DMS53 (cell line): ENCODE data around the gene GALNT13.
A peak's percentile ranks its signal among the peaks of the same experiment; 100 is the strongest.

ENCODE experiments used
- DNase-seq: peaks from one replicate; lab custom pipeline; 2025; lab: John Stamatoyannopoulos, UW

Gene GALNT13

DNA sequence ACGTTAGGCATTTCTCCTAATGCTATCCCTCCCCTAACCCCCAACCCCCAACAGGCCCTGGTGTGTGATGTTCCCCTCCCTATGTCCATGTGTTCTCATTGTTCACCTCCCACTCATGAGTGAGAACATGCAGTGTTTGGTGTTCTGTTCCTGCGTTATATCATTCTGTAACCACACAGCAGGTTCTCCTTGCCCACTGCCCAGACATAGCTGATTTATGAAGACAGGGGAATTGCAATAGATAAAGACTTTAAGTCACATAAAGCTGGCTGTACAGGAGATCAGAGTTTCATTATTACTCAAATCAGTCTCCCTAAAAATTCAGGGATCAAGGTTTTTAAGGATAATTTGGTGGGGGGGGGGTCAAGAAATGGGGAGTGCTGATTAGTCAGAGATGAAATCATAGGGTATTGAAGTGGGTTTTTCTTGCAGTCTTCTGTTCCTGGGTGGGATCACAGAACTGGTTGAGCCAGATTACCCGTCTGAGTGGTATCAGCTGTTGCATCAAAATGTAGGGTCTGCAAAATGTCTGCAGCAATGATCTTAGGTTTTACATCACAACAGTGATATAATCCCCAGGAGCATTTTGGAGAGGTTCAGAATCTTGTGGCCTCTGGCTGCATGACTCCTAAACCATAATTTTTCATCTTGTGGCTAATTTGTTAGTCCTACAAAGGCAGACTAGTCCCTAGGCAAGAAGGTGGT lies 434.7 kb downstream of the GALNT13 start:
- no peak for DNase-seq

DNA sequence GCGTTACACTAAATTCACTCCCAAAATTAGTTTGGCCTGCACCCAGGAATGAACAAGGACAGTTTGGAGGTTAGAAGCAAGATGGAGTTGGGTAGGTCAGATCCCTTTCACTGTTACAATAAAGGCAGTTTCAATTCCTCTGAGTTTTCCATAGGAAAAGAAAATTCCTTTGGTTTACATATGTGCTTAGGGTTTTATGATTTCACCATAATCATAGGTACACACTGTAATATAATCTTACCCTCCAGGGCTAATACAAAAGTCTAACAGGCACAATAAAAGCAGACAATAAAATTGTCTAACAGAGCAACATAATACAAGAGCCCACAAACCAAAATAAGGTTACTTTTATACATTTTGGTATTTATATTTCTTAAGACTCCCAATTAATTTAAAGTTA lies 435.3 kb downstream of the GALNT13 start:
- DNase-seq = no peak

DNA sequence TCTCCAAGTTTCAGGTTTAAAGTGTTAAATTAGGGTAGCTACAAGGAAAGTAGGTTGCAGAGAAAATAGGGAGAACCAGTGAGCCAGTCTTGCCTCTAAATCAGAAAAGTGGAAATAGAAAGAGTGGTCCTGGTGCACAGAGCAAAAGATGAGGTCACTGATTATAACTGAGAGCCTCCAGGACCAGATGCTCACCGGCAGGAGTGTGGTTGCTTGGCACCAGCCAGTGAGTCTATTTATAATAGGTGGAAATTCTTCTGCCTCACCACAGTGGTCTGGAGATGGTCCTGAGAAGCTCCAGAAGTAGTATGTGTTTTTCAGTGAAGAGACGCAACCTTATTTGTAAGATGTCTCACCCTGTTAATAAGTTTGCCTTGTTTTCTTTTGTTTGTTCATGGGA lies 452.9 kb downstream of the GALNT13 start:
- no peak for DNase-seq

DNA sequence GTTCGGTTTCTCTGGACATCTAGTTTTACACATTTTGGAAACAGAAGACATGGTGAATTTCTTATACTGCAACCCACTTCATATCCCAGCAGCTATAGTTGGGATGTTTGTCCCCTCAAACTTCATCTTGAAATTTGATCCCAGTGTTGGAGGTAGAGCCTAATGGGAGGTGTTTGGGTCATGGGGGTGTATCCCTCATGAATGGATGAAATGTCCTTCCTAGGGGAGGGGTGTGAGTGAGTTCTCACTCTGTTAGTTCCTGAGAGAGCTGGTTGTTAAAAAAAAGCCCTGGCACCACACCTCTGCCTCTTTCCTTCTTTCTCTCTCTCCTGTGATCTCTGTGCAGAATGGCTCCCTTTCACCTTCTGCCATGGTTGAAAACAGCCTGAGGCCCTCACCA lies 457.8 kb downstream of the GALNT13 start:
- DNase-seq = no peak

DNA sequence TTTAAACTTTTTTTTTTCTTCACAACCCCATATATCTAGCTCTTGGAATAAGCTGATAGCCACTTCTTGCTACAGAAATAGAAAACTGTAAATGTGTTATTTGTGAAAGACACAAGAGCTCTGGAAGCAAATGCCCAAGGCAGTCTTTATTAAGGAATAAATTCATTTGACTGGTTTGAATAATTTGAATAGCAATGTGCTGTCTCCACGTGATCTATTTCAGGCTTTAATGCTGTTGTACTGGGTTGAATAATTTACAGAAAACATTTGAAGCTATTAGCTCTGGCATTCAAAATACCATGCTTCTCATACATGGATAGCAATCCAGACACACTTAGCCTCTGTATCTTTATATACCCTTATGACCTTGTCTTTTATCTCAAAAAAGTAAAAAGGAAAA lies 460.1 kb downstream of the GALNT13 start:
- no peak for DNase-seq

DNA sequence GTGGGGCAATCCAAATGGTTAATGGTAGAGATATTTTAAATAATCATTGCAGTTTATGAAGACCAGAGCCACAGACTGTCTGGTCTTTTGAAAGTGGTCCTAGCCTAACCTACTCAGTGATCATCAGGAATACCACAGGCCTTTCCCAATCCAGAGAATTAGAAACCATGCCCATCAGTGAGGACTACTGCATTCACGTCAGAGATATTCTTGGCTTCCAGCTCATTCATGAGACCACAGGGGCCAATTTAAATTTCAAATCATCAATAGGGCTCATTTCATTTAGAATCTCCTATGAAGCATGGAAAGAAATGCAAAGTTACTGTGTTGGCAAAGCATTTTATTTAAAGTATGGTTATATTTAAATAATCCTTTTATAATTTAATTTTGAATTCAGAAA lies 464.5 kb downstream of the GALNT13 start:
- DNase-seq = no peak

DNA sequence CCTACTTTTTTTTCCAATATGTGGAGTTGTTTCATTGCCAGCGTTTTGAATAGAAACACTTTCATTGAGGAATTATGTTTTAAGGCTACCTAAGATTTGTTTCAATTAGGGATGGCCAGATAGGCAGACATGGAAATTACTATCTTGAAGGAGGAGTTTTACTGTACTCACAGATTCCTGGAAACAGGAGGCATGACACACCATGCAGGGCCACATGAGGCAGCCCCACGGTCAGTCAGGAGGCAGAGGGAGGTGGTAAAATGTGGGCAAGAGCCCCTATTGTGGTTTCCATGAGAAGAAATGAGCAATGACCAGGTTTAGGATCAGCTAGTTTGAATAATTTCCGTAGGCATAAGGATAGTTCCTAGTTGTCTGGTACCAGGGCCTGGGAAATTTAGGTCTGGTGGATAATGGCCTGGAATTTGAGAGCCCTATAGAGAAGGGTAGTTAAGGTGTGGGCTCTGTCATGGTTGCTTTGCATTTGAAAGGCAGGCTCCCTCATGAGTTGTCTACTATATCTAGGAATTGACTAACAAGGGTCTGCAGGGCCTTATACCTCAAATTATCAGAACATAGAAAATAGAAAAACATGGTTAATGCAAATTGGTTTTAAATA lies 466.7 kb downstream of the GALNT13 start:
- DNase-seq = no peak

DNA sequence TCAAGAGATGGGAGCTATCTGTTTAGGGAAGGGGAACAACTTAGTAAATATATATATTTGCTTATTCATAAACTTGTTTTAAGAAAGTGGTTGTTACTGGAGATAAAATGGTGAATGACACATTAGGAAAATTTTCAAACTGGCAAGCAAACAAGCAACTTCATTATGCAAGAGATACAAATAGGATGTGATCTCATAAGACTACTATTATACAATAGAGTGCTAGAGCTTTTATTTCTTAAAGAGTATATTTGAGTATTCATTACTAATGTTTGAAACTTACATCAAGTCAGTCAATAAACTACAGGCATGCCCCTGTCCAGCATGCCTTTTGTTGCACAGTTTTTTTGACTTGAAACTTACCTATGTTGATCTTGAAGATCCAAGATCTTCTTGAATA lies 471.6 kb downstream of the GALNT13 start:
- DNase-seq = no peak

DNA sequence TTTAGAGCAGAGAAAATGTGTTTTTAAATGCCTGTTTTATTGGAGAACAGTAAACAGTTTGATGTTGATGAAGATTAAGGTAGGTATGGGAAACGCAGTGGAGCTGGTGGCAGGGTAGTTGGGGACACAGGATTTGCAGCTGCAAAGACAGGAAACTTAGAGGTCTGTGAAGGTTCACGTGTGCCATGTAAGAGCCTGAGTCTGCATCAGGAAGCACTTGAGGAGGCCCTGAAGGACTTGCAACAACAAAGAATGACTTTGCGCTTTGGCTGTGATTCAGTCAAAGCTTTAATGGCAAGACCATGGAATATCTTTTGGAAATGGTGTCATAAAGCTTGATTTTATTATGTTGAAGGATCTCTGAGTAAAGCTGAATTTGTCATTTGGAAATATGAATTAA lies 479.2 kb downstream of the GALNT13 start:
- DNase-seq = peak; percentile 55

DNA sequence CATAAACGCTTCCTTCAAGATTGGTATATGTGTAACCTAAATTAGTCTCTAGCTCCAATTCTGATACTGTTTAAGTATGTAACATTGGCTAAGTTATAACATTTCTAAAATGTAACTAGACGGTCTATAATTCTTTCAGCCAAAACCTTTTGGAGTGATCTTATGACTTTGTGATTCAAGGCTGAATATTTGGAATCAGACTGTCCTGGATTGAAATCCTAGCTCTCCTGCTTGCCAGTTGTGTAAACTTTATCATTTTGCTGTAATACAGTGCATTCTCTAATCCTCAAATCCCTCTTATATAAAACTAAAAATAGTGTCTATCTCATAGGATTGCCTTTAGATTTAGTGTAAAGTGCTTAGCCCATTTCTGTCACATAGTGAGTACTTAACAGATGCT lies 489.6 kb downstream of the GALNT13 start:
- no peak for DNase-seq

DNA sequence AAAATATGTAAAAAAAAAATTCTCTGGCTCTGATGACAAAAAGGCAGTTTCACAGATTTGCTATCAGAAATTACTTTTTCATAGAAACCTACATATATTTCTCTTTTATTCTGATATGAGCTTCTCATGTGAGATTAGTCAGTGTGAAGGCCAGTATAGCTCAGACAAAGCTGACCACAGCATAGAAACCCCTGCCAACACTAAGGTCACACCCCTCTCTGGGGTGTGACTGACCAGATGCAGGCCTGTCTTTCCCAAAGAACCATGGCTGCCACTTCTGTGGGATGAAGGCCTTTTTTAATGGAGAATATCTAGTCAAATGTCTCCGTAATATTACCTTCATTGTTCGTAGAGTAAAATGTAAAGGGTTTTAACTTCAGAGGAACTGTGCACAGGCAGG lies 496.4 kb downstream of the GALNT13 start:
- no peak for DNase-seq

DNA sequence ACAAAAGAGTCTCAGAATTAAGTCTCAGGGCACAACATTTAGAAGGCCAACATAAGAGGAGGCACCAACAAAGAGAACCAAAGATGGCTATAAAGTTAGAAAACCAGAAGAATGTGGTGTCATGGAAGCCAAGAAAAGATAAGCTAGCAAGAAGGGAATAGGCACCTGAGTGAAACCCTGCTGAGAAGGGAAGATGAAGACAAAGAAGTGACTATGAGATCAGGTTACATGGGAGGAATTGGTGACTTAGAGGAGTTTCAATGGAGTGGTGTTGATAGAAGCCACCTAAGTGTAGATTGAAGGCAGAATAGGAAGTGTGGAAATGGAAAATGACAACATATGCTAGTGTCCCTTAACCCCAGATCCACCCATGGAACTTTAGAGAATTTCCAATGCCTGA lies 499.2 kb downstream of the GALNT13 start:
- no peak for DNase-seq

DNA sequence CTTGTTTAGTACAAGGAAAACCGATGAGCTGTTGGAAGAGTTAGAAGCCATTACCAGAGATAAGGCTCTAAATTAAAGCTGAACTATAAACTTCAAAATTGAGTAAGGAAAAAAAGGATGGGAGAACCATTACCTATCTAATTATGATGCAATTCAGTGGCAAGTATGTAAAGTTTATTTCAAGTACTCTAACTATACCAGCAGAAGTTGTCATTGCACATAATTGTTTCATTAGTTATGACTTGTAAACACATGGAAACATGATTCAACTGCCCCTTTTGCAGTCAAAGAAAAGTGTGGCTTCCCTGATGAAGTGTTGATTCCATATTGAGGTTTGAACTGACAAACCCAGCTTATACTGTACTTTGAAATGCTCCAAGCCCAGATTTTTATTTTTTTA lies 502.7 kb downstream of the GALNT13 start:
- DNase-seq = no peak

DNA sequence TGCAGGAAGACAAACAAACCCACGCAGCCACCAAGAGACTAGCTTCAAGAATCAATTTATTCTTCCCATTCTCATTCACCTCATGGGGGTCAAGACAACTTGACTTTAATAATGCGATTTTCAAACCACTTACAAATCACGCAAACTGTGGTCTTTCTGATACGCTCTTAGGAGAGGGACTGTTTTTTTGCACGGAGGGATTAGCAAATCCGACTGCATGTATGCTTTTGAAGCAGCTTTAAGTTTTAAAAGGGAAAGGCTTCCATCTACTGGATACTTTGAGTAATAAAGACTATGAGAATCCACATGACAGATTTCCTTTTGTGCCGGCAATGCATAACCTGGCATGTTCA lies 503.8 kb downstream of the GALNT13 start:
- peak; percentile 88 for DNase-seq

DNA sequence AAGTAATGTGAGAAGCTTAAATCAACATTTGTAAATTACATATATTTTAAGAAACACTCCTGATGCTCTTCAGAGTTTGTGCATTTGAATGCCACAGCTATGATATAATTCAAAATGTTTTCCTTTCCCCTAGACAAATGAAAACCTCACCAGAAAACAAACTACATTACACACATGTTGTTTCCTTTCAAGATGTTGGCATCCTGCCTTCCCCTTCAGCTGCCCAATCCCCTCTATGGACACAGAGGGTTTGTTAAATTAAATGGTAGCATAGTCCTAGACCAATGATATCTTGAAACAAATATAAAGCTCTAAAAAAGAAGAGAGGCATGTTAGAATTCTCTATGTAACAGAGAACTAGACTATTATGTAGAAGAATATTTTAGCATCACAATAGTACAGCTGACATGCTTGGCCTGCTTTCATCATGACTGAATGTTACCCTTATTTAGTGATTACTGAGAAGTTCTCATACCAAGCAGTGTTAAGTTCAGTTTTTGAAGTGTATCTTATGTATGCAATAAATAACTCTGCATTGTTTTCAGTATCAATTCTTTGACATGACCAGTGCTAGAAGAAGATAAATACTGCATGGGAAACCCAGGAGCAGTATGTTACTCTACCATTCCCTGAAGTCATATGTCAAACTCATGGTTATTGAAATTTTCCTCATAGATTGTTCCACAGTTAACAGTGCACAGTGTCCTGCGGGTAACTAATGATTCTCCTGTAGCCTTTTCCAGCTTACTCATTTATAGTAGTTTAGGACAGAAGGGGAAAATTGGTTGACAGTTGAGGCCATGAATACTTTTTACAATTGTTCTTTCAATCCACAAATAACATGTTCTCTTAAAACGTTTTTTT lies 510.4 kb downstream of the GALNT13 start:
- DNase-seq = no peak

DNA sequence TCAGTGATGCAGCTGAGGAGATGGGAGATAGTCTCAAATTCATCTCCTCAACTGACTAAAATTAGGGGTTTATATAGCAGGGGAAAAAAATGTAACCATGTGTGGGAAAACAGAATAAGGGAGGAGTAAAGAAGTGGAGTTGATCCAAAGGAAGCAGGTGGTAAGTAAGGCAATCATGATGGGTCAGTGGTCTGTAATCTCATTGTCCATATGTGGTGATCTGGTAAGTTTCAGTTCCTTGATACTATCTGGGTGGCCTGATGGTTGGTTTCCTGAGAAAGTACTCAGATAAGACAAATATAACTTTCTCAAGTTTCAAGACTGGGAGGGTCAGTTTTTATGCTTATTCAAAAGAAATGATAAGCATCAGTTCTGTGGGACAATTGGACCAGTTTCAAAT lies 514.5 kb downstream of the GALNT13 start:
- DNase-seq = no peak

DNA sequence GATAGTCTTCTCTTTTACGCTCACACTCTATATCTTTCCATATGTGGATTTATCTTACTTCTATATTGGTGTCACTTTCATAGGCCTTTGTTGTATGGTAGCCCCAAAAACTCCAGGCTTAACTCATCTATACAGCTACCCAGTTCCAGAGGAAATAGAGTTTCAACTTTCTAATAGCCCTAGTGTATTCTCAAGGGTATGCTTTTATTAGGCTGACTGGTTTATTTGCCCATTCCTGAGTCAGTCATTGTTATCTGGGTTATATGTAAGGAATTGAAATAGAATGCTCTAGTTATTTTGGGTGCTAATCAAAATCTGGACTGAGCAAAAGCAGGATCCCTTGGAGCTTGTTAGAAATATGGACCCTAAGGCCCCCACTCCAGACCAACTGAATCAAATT lies 519.3 kb downstream of the GALNT13 start:
- no peak for DNase-seq

DNA sequence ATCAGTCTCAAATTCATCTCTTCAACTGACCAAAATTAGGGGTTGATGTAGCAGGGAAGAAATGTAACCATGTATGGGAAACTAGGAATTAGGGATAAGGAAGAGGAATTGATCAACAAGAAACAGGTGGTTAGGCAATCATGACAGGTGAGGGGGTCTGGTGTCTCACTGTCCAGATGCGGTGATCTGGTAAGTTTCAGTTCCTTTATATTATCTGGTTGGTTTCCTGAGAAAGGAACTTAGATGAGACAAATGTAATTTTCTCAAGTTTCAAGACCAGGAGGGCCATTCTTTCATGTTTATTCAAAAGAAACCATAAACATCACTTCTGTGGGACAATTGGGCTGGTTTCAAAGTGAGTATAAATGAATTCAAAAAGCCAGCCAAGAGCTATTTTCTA lies 520.5 kb downstream of the GALNT13 start:
- no peak for DNase-seq

DNA sequence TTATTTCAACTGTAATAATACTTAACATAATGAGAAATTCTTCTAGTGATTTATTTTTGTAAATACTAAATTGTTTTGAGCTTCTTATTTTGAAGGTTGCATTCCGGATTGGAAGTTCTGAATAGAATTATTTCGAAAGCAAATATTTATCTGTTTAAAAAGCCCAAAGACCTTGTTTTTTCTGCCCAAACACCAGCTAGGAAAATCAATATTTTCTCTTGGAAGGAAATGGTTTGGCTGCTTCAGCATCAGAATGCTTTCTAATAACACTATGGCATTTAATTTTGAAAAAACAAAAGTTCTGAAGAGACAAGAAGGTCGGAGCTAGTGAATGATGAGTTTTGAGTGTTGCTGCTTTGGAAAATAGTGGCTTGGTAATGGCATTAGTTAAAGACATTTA lies 522.9 kb downstream of the GALNT13 start:
- no peak for DNase-seq

DNA sequence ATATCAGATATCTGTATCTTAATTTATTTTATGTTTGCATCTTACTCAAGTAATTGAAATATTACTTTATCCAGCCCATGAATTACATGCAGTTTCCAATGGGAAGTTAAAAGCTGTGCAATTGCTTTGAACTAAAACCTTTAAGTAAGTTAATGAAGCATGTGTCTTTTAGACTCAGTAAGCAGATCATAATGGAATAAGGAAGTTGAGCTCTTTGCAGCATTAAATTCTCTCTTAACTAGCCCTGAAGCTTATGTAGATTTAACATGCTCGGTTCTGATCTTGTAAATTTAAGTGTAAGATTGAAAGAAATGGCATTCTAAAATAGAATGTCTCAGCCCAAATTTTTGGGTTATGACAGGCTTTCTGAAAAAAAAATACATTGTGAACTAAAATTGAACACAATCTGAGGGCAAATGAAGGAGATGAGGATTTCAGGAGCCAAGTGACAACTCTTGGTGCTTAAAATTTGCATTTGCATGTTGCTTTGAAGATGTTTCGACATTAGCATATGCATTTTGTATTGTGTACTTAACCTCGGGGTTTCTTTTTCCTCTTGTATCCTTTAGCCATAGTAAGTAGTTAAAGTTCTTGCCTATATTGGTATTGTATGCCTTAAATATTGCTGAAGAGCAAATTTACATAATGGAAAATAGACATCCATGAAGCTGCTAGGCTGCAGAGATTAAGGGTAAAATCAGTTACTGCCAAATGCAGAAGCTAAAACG lies 529.0 kb downstream of the GALNT13 start:
- no peak for DNase-seq

DNA sequence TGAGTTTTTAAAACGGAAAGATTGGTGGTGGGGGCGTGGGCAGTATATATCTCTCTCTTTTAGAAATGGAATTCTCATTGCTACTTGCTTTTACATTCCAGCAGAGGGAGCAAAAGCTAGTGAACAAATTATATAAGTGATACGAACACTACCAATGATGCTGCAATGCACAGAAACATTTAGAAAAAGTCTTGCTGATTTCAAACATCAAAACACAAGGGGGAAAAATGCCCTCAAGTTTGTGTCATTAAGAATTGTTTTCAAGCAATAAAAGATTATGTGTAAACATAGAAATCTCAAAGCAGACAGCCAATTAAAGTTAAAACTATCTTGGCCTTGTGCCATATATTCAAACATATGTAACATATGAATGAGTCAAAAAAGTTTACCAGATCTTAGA lies 530.5 kb downstream of the GALNT13 start:
- DNase-seq = peak; percentile 81

DNA sequence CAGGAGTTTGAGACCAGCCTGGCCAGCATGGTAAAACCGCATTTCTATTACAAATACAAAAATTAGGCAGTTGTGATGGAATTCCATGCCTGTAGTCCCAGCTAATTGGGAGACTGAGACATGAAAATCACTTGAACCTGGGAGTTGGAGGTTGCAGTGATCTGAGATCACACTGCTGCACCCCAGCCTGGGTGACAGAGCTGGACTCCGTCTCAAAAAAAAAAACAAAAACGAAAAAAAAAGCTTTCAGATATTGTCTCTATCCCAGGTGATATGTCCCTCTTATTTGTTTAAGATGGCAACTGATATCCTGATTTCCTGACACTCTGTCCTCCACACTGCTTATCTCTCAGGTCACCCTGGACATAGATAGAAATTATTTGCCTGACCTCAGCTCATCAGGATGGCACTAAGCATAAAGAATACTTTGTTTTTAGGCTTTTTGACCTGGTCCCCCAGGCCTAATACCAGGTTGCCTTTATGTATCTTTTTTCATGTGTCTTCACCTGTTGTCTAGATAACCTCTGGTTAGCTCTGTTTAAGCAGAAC lies 531.6 kb downstream of the GALNT13 start:
- DNase-seq = no peak
